Ecto neural progenitor cell (in vitro differentiated cells): ENCODE results near the gene HBM.
"Not testable (repeated sequence)": the region's sequence is repeated elsewhere in the genome, so short reads cannot be mapped to it uniquely, and the experiment has no call there.

Source experiments
- DNase-seq: peaks from one replicate; pipeline ENCODE4 v3.0.0-alpha.2; 2018; ENCODE audit warnings: low spot score

Gene HBM

DNA sequence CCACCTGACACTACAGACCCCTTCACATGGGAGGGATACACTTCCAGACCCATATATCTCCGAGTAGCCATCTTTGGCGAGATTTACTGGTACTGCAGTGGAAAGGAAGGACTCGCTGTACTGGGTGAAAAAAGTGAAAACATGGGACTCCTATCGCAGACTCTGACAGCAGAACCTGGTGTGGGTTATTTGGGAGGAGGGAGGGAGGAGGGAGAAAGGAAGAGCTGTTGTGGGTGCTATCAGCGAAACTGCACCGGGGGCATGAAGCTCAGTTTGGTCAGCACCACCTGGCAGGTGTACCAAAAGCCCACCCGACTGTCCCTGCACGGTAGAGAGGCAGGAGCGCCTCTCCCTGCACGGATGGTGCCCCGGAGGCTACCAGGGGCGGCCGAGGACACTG is 19.4 kb downstream of the HBM start:
- DNase-seq: no peak

DNA sequence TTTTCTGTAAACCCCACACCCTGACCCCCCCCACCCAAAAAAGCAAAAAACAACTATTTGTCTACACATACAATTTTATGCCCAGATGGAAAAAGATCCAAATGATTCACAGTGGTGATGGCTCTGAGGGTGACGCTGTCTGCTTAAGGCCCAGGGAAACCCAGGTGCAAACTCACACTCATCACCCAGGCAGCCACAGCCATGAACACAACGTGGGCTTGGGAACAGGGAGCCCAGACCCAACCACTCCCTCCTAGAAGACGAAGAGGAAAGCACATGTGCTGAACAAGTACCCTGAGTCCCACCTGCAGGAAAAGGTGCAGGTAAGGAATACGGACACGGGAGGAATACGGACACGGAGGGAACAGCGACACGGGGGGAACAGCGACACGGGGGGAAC is 19.9 kb downstream of the HBM start:
- no peak for DNase-seq

DNA sequence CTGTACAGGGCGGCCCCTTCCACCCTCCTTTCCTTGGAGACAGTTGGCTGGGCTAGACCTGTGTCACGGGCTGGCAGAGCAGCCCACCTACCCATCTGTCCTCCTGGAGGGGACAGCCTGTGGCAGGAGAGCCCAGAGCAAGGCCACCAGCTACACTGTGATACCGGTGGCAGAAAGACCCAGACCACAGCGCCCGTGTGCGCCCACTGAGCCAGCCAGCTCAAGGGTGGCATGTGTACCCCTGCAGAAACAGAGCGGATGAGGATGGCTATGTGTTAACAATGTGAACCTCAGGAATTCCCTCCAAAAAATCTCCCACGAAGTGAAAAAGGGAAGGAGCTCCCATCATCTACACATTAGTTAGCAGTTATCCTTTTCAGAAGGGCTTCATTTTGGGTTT is 21.6 kb downstream of the HBM start:
- DNase-seq: no peak

DNA sequence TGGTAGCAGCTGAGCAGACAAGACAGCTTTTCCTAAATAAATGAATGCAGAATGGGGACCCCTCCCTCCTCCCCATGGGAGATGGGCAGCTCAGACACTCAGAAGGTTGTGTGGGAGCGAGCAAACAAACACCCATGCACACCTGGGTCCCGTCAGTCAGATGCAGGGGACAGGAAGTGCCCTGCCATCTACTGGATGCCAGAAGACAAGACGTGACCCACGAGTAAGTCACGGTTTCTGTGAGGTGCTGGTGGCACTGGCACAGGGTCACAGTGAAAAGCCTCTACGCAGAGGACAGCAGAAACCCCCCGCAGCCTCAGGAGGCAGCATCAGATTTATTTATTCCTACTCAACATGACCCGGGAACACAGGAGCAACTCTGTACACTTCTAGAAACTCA is 22.9 kb downstream of the HBM start:
- DNase-seq: no peak

DNA sequence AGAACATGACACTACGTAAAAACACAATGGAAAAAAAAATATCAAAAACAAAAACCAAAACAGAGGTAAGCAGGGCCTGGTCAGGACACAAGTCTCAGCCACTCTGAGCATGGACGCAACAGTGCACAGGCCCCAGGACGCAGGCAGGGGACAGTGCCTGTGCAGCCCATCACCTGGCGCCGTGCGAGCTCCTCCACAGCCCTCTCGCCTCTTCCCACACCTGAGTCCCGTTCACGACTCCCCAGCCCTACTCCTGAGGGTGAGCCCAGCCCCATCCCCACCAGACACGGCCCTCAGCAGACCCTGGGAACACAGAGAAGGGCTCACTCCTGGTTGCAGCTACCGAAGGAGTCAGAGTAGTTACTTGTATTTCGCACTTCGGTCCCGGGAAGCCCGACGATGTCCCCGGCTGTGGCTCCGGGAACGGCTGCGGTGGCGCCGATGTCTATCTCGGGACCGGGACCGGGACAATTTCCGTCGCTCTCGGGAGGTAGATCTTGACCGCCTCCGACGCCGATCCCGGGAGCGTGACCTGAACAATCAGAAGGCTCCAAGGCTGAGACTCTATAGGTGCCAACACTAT is 23.9 kb downstream of the HBM start:
- DNase-seq: no peak

DNA sequence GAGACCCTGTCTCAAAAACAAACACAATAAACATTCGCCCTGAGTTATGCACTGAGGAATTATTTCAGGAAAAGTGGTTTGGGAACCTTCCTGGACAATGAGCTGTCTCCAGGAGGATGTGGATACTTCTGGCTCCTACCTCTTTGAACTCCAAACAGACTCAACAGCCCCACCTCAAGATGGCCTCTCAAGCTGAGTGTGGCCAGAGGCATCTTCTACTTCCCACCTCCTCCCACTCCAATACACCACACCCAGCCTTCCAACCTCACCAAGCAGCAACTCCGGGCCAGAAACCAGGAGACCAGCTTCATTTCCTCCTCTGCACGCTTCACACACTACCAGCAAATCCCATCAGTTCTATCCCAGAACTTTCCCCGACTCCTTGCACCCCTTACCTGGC is 26.1 kb downstream of the HBM start:
- no peak for DNase-seq

DNA sequence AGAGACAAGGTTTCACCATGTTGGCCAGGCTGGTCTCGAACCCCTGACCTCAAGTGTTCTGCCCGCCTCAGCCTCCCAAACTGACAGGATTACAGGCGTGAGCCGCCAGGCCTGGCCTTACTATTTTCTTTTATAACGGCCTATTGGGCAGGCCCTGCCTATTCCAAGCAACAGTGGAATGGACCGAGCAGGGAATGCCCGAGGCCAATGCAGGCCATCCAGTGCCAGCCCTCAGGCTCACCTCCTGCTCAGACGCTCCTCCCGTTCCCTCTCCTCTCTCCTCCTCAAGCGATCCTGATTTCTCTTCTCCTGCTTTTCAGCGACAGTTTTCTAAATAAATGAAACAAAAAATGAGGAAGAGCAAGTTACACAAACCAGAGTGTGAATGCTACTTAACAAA is 26.9 kb downstream of the HBM start:
- no peak for DNase-seq

DNA sequence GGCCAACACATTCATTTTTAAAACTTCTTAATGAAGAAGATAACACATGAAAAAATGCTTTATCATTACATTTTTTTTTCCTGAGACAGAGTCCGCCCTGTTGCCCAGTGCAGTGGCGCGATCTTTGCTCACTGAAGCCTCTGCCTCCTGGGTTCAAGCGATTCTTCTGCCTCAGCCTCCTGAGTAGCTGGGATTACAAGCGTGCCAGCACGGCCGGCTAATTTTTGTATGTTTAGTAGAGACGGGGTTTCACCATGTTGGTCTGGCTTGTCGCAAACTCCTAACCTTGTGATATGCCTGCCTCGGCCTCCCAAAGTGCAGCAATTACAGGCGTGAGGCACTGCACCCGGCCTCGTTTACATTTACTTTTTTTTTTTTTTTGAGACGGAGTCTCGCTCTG is 27.7 kb downstream of the HBM start:
- DNase-seq: no peak

DNA sequence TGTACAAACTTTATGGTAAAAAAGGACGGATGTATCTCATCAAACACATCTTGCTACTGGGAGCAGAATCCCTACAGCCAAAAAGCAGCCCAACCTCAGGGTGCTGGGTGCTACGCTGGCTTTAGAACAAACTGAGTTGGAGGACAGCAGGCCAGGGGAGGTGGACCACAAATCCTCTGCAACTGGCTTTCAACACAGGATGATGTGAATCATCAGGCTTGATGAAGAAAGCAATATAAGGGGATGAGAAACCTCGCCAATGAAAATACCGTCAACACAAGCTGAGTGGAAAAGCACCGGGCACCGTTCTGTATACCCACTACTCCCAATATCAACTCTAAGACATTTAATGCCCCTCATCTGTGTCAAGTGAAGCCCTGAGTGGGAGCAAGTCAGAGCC is 28.7 kb downstream of the HBM start:
- no peak for DNase-seq

DNA sequence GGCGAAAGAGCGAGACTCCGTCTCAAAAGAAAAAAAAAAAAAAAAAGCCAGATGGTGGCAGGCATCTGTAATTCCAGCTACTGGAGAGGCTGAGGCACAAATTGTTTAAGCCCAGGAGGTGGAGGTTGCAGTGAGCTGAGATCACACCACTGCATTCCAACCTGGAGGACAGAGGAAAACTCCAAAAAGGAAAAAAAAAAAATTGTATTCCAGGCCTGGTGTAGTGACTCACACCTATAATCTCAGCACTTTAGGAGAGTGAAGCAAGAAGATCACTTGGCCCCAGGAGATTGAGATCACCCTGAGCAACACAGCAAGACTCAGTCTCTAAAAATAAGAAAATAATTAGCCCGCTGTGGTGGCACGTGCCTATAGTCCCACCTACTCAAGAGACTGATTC is 34.6 kb downstream of the HBM start:
- DNase-seq: no peak

DNA sequence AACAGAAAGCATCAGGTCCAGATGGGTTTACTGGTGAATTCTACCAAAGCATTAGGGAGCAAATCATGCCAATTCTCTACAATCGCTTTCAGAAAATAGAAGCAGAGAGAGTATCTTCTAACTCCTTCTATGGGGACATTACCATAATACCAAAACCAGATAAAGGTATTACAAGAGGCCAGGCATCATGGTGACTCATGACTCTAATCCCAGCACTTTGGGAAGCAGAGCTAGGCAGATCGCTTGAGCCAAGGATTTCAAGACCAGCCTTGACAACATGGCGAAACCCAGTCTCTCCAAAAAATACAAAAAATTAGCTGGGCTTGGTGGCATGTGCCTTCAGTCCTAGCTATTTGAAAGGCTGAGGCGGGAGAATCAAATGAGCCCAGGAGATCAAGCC is 37.5 kb downstream of the HBM start:
- no peak for DNase-seq

DNA sequence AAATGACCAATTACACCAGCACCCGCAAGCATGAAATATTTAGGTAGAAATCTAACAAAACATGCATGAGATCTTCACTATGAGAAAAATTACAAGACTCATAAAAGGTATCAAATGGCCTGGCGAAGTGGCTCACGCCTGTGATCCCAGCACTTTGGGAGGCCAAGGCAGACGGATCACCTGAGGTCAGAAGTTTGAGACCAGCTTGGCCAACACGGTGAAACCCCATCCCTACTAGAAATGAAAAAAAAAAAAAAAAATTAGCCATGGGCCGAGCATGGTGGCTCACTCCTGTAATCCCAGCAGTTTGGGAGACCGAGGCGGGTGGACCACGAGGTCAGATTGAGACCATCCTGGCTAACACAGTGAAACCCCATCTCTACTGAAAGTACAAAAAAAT is 38.3 kb downstream of the HBM start:
- DNase-seq: not testable (repeated sequence)

DNA sequence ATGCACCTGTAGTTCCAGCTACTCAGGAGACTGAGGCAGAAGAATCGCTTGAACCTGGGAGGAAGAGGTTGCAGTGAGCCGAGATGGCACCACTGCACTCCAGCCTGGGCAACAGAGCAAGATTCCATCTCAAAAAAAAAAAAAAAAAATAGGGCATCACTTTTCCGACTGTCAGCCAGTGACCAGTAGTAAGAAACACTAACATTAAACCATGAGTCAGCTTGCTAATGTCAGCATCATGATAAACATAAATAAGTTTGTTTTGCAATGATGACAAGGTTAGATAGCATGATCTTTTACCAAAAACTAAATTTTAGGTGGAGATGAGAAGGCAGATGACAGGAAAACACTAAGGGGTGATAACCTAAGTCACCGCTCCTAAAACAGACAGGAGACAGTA is 43.6 kb downstream of the HBM start:
- DNase-seq: not testable (repeated sequence)

DNA sequence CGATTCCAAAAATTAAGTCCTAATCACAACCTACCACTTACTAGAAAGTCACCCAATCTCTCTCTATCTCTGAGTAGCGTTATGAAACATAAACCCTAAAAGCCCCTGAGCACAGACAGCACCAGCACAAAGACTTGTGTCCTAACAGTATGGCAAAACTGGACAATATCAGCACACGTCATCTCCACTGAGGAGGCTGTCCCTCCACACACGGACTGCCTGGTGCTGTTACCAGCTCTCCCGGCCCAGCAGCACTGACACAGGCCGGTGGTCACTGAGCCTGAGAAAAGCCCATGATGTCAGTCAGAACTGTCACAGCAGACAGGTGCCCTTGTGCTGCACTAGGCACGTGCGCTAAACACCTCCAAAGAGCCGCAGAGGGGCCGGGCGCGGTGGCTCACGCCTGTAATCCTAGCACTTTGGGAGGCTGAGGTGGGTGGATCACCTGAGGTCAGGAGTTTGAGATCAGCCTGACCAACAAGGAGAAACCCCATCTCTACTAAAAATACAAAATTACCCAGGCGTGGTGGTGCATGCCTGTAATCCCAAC is 45.9 kb downstream of the HBM start:
- DNase-seq: not testable (repeated sequence)

DNA sequence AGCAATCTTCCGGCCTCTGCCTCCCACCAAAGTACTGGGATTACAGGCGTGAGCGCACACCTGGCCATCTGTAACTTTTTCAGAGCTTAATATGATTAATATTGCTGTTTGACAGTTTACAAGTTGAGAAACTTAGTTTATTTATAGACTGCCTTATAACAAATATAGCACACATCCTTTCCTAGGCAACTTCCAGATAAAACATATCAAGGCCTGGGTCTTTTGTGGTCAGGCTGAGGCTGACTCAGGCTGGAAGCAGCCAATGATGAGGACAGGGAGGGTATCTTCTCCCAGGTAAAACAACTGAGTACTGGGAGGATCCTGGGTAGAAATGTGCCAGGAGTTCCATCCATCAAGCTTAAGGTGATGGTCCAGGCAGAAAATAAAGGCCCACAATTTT is 47.2 kb downstream of the HBM start:
- no peak for DNase-seq
